IMR-90 (cell line): ENCODE data around the gene TNFSF13B. TPM values are rescaled to one million over a fixed set of nuclear protein-coding genes. Genes with fewer than 3 reads are reported as not detected.

Source experiments
- ATAC-seq: fragments of 200-7000 bp; cut with Tn5 transposase; 2 replicates; pipeline ENCODE4 v1.9.1; 2020; ENCODE audit warnings: low read depth, mild to moderate bottlenecking, moderate library complexity
- BruUV-seq: library from RNA; stranded (reverse); fragments of 400-500 nt; replicated peaks from 2 replicates; lab custom pipeline; 2021; lab: Mats Ljungman, UMichigan
- CTCF ChIA-PET: fragments of 300-600 bp; formaldehyde crosslinking; extraction: SDS; loops from one replicate; lab custom pipeline; 2021; ENCODE audit warnings: antibody characterized with exemption; lab: Yijun Ruan, JAX
- POLR2A ChIA-PET: fragments of 300-600 bp; sonication (Branson Sonifier 250); formaldehyde crosslinking; loops from one replicate; lab custom pipeline; 2022; ENCODE audit warnings: antibody characterized with exemption; ENCODE audit not compliant: unreplicated experiment; lab: Charles Lee
- DNase-seq: peaks from one replicate; pipeline ENCODE4 v3.0.0; 2013
- H2AFZ ChIP-seq: replicated peaks from 2 replicates; pipeline ENCODE3; 2013; ENCODE audit warnings: low read length, mild to moderate bottlenecking; ENCODE audit not compliant: poor library complexity
- H2AK5ac ChIP-seq: 2 replicates; pipeline ENCODE4 v1.6.1; 2013; ENCODE audit warnings: low read depth, low read length, inconsistent platforms
- H2AK9ac ChIP-seq: replicated peaks from 2 replicates; pipeline ENCODE3; 2013; ENCODE audit warnings: mild to moderate bottlenecking, low read depth, low read length, moderate library complexity; ENCODE audit not compliant: poor library complexity
- H2BK120ac ChIP-seq: 2 replicates; pipeline ENCODE4 v1.6.1; 2013; ENCODE audit warnings: low read depth, low read length, inconsistent platforms
- H2BK15ac ChIP-seq: 3 replicates; pipeline ENCODE4 v1.6.1; 2013; ENCODE audit warnings: low read depth, low read length, inconsistent platforms
- H2BK20ac ChIP-seq: 2 replicates; pipeline ENCODE4 v1.6.1; 2013; ENCODE audit warnings: low read depth, mild to moderate bottlenecking, inconsistent platforms, low read length, moderate library complexity
- H2BK5ac ChIP-seq: 2 replicates; pipeline ENCODE4 v1.6.1; 2013; ENCODE audit warnings: mild to moderate bottlenecking, low read depth, low read length, inconsistent platforms; ENCODE audit not compliant: poor library complexity, severe bottlenecking
- H3K14ac ChIP-seq: replicated peaks from 2 replicates; pipeline ENCODE4 v1.6.1; 2013; ENCODE audit warnings: low read depth, low read length, inconsistent platforms
- H3K18ac ChIP-seq: 2 replicates; pipeline ENCODE4 v1.6.1; 2013; ENCODE audit warnings: low read depth, low read length, control low read depth
- H3K23ac ChIP-seq: 2 replicates; pipeline ENCODE4 v1.6.1; 2013; ENCODE audit warnings: low read depth, low read length, inconsistent platforms
- H3K27ac ChIP-seq: 2 replicates; pipeline ENCODE4 v1.5.1; 2013; ENCODE audit warnings: mild to moderate bottlenecking, control low read depth, low read length; ENCODE audit not compliant: insufficient read depth
- H3K27me3 ChIP-seq: 2 replicates; pipeline ENCODE4 v1.6.1; 2013; ENCODE audit warnings: low read length; ENCODE audit not compliant: control insufficient read depth, insufficient read depth
- H3K36me3 ChIP-seq: 2 replicates; pipeline ENCODE4 v1.6.1; 2013; ENCODE audit warnings: low read length, mixed read lengths; ENCODE audit not compliant: control insufficient read depth, insufficient read depth
- H3K4ac ChIP-seq: 2 replicates; pipeline ENCODE4 v1.6.1; 2013; ENCODE audit warnings: low read depth, low read length, inconsistent platforms
- H3K4me1 ChIP-seq: 2 replicates; pipeline ENCODE4 v1.6.1; 2013; ENCODE audit warnings: low read length, mixed read lengths; ENCODE audit not compliant: control insufficient read depth, insufficient read depth
- H3K4me2 ChIP-seq: 2 replicates; pipeline ENCODE4 v1.6.1; 2013; ENCODE audit warnings: low read depth, mild to moderate bottlenecking, control low read depth, low read length, moderate library complexity
- H3K4me3 ChIP-seq: 2 replicates; pipeline ENCODE4 v1.5.1; 2013; ENCODE audit warnings: low read depth, mild to moderate bottlenecking, control low read depth, low read length, moderate library complexity; ENCODE audit not compliant: insufficient read depth
- H3K56ac ChIP-seq: 2 replicates; pipeline ENCODE4 v1.6.1; 2013; ENCODE audit warnings: low read length, inconsistent platforms; ENCODE audit not compliant: insufficient read depth; ENCODE audit errors: extremely low read depth
- H3K79me1 ChIP-seq, 2 experiments: 2 replicates each; pipeline ENCODE4 v1.6.1; 2013; ENCODE audit warnings: low read length in 2 of 2, inconsistent platforms in 1 of 2, low read depth in 1 of 2
- H3K9ac ChIP-seq: 2 replicates; pipeline ENCODE4 v1.6.1; 2013; ENCODE audit warnings: low read depth, low read length, control low read depth
- H3K9me1 ChIP-seq: 2 replicates; pipeline ENCODE4 v1.6.1; 2013; ENCODE audit warnings: low read length, inconsistent platforms; ENCODE audit not compliant: insufficient read depth
- H3K9me3 ChIP-seq: 2 replicates; pipeline ENCODE4 v1.6.1; 2013; ENCODE audit warnings: low read length; ENCODE audit not compliant: control insufficient read depth, insufficient read depth
- H4K20me1 ChIP-seq: 2 replicates; pipeline ENCODE4 v1.6.1; 2013; ENCODE audit warnings: low read length, inconsistent platforms; ENCODE audit not compliant: insufficient read depth
- H4K5ac ChIP-seq: 2 replicates; pipeline ENCODE4 v1.6.1; 2013; ENCODE audit warnings: mild to moderate bottlenecking, low read depth, low read length, control low read depth
- H4K8ac ChIP-seq, 2 experiments: 2 replicates each; pipeline ENCODE4 v1.6.1; 2013; ENCODE audit warnings: low read depth in 2 of 2, low read length in 2 of 2, control low read depth in 1 of 2, inconsistent platforms in 1 of 2
- H4K91ac ChIP-seq: 2 replicates; pipeline ENCODE4 v1.6.1; 2013; ENCODE audit warnings: low read depth, low read length, inconsistent platforms; ENCODE audit not compliant: insufficient read depth
- BHLHE40 ChIP-seq: fragments of 150-350 bp; IDR thresholded peaks from 2 replicates; pipeline ENCODE4 v1.6.1; 2016; ENCODE audit warnings: mild to moderate bottlenecking, low read depth, low read length
- CEBPB ChIP-seq: IDR thresholded peaks from 2 replicates; pipeline ENCODE4 v1.6.1; 2012; ENCODE audit warnings: low read depth, low read length, improper control_type of control experiment
- CHD1 ChIP-seq: IDR thresholded peaks from 2 replicates; pipeline ENCODE4 v1.6.1; 2012; ENCODE audit warnings: low read depth, low read length, improper control_type of control experiment
- FOS ChIP-seq: fragments of 150-350 bp; IDR thresholded peaks from 2 replicates; pipeline ENCODE4 v1.6.1; 2016; ENCODE audit warnings: low read depth, low read length
- NFE2L2 ChIP-seq: fragments of 150-350 bp; IDR thresholded peaks from 2 replicates; pipeline ENCODE4 v1.6.1; 2016; ENCODE audit warnings: low read depth, mild to moderate bottlenecking, low read length
- RCOR1 ChIP-seq: IDR thresholded peaks from 2 replicates; pipeline ENCODE4 v1.6.1; 2012; ENCODE audit warnings: mild to moderate bottlenecking, low read length, improper control_type of control experiment; ENCODE audit not compliant: insufficient replicate concordance
- RFX5 ChIP-seq: IDR thresholded peaks from 2 replicates; pipeline ENCODE4 v1.8.0; 2012; ENCODE audit warnings: low read depth, mild to moderate bottlenecking, low read length, moderate library complexity
- dilution Hi-C: fragments of 300-500 bp; cut with HindIII; formaldehyde crosslinking; loops from one replicate; pipeline ENCODE4 v1.14.3; 2018; ENCODE audit warnings: low sequenced_read_pairs; ENCODE audit not compliant: unreplicated experiment
- in situ Hi-C: fragments of 300-500 bp; cut with MboI; formaldehyde crosslinking; loops from 3 replicates; pipeline ENCODE4 v1.14.3; 2019; ENCODE audit warnings: low sequenced_read_pairs, inconsistent platforms, mixed read lengths
- intact Hi-C: fragments of 100-400 bp; cut with micrococcal nuclease; formaldehyde crosslinking; loops from 2 replicates; pipeline ENCODE4 v1.10.0; 2022
- polyA plus RNA-seq, 3 experiments: library from polyadenylated mRNA; depleted of rRNA; stranded (reverse); fragments of >200 nt; gene quantifications; 2 replicates each; pipeline ENCODE4 v1.2.3, GENCODE V29; 2012; ENCODE audit warnings: low replicate concordance in 1 of 3
- total RNA-seq: library from RNA; depleted of rRNA; stranded (reverse); fragments of >200 nt; gene quantifications from 2 replicates; pipeline ENCODE4 v1.2.3, GENCODE V29; 2012

The TNFSF13B gene
- total and polyA plus RNA-seq, 2 of the 4 experiments (the other 2 are of a cell fraction) = 0.29 to 0.54 TPM

DNA sequence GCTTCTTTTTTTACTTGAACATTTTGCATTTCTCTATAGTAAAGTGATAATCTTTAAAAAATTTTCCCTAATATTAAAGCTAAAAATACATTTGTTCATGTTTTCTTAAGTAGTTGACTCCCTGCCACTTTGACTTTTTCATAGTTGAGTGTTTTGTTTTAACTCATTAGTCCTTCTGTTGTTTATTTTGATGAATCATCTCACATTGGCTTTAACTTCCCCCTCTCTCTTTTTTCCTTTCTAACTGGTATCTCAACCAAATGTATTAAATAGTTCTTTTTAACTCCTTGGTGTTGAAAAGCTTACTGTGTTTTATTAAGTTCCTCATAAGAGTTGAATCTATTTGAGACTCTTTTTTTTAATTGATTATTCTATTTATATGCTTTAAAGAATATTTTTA, 2.8 kb downstream of the TNFSF13B start:
- ChIA-PET CTCF (interaction anchor here (0.5 to 0.8 kb wide), 2 partner anchors 14 to 44 kb away, joined by 3 read pairs; no protein-coding TSS in a partner anchor), POLR2A (no interaction called here)
- H3K14ac ChIP-seq = no peak overlapping the region
- no peak overlapping the region for H3K27ac ChIP-seq
- H2BK120ac ChIP-seq = no peak overlapping the region
- peaks cover 3% of the 10 kb centered on the region; the same call in 1 of the 2 replicates for H3K9me1 ChIP-seq
- H2AFZ ChIP-seq = no peak overlapping the region
- H4K5ac ChIP-seq = no peak overlapping the region
- no peak overlapping the region for H2AK5ac ChIP-seq
- ATAC-seq (no peak), DNase-seq (peak; percentile 31)
- no peaks in the 10 kb centered on the region for H3K9me3 ChIP-seq
- no peak overlapping the region for H3K56ac ChIP-seq
- H4K91ac ChIP-seq = no peak overlapping the region
- no peak overlapping the region for H3K4me3 ChIP-seq
- no peak overlapping the region for H2BK5ac ChIP-seq
- H3K18ac ChIP-seq = no peak overlapping the region
- H3K4me1 ChIP-seq = peaks cover 2% of the 10 kb centered on the region; the same call in 1 of the 2 replicates
- no peak overlapping the region for H3K23ac ChIP-seq
- H3K79me1 ChIP-seq = no peaks in the 10 kb centered on the region
- in situ Hi-C loops = no loop called here
- no peak overlapping the region for H2AK9ac ChIP-seq
- no peak for TF ChIP-seq CHD1
- TF ChIP-seq RFX5 = no peak
- TF ChIP-seq RCOR1 = no peak
- peak; percentile 18; the same call in 1 of the 2 replicates for TF ChIP-seq FOS
- no peak for TF ChIP-seq NFE2L2
- no peak for TF ChIP-seq BHLHE40
- no peak for TF ChIP-seq CEBPB
- no peak overlapping the region for H3K4me2 ChIP-seq
- dilution Hi-C loops = no loop called here
- no peaks in the 10 kb centered on the region for H3K27me3 ChIP-seq
- BruUV-seq = no TSS peak
- intact Hi-C loops = no loop called here
- no peak overlapping the region for H4K8ac ChIP-seq
- H2BK20ac ChIP-seq = no peak overlapping the region
- no peaks in the 10 kb centered on the region for H3K36me3 ChIP-seq
- no peak overlapping the region for H3K4ac ChIP-seq
- no peaks in the 10 kb centered on the region for H4K20me1 ChIP-seq
- no peak overlapping the region for H2BK15ac ChIP-seq
- no peak overlapping the region for H3K9ac ChIP-seq
